Liver (tissue), 9 donors: ENCODE measurements around the gene DAPK2. TPM values are rescaled to one million over a fixed set of nuclear protein-coding genes. Genes with fewer than 3 reads are reported as not detected.

Source experiments
- DNase-seq: peaks from one replicate; pipeline ENCODE4 v3.0.0-alpha.2; 2017; ENCODE audit warnings: low spot score
- H3K27ac ChIP-seq, 2 donors: one replicate each; pipeline ENCODE4 v1.7.0; 2013; ENCODE audit warnings: inconsistent platforms in 2 of 2, low read length in 2 of 2, control low read depth in 1 of 2, low read depth in 1 of 2, mild to moderate bottlenecking in 1 of 2
- H3K27me3 ChIP-seq, 4 donors: one replicate each; pipeline versions ENCODE4 v1.6.1 to v1.7.0; 2013; ENCODE audit warnings: low read length in 3 of 4, inconsistent platforms in 1 of 4, mild to moderate bottlenecking in 1 of 4, moderate library complexity in 1 of 4; ENCODE audit not compliant: control insufficient read depth in 4 of 4, insufficient read depth in 4 of 4
- H3K36me3 ChIP-seq, 4 donors: one replicate each; pipeline versions ENCODE4 v1.6.1 to v1.7.0; 2013; ENCODE audit warnings: low read length in 3 of 4, mild to moderate bottlenecking in 3 of 4, low read depth in 1 of 4, moderate library complexity in 1 of 4; ENCODE audit not compliant: control insufficient read depth in 4 of 4, insufficient read depth in 3 of 4
- H3K4me1 ChIP-seq, 4 donors: one replicate each; pipeline versions ENCODE4 v1.6.1 to v1.7.0; 2013; ENCODE audit warnings: low read length in 3 of 4, mild to moderate bottlenecking in 3 of 4, moderate library complexity in 1 of 4; ENCODE audit not compliant: control insufficient read depth in 4 of 4, insufficient read depth in 4 of 4
- H3K4me3 ChIP-seq, 3 donors: one replicate each; pipeline versions ENCODE4 v1.6.1 to v1.7.0; 2013; ENCODE audit warnings: low read length in 3 of 3, control low read depth in 1 of 3, low read depth in 1 of 3, mild to moderate bottlenecking in 1 of 3
- H3K9ac ChIP-seq, 2 donors: one replicate each; pipeline ENCODE4 v1.7.0; 2013; ENCODE audit warnings: low read length in 2 of 2, mild to moderate bottlenecking in 2 of 2, moderate library complexity in 2 of 2, control low read depth in 1 of 2, low read depth in 1 of 2
- H3K9me3 ChIP-seq, 4 donors: one replicate each; pipeline versions ENCODE4 v1.6.1 to v1.7.0; 2013; ENCODE audit warnings: low read length in 3 of 4; ENCODE audit not compliant: control insufficient read depth in 4 of 4
- CTCF ChIP-seq: fragments of 150-350 bp; IDR thresholded peaks from 2 replicates; pipeline ENCODE4 v1.5.1; 2017; ENCODE audit warnings: improper control_type of control experiment, low read depth, low read length; ENCODE audit not compliant: missing input control
- EGR1 ChIP-seq, 2 donors: IDR thresholded peaks; 2 replicates each; pipeline ENCODE4 v1.6.1; 2016 to 2018; ENCODE audit warnings: antibody characterized with exemption in 2 of 2, low read depth in 2 of 2
- FOXA1 ChIP-seq: IDR thresholded peaks from 2 replicates; pipeline ENCODE4 v1.6.1; 2016; ENCODE audit warnings: antibody characterized with exemption
- FOXA2 ChIP-seq: IDR thresholded peaks from 2 replicates; pipeline ENCODE4 v1.6.1; 2016; ENCODE audit warnings: antibody characterized with exemption
- GABPA ChIP-seq, 2 donors: IDR thresholded peaks in 1 of 2; conservative IDR thresholded peaks in 1 of 2; 2 replicates each; pipeline ENCODE4 v1.6.1; 2016; ENCODE audit warnings: antibody characterized with exemption in 2 of 2, mild to moderate bottlenecking in 1 of 2, moderate library complexity in 1 of 2
- HNF4A ChIP-seq, 2 donors: conservative IDR thresholded peaks; 2 replicates each; pipeline ENCODE4 v1.6.1; 2016; ENCODE audit warnings: antibody characterized with exemption in 2 of 2, mild to moderate bottlenecking in 2 of 2
- HNF4G ChIP-seq: IDR thresholded peaks from 2 replicates; pipeline ENCODE4 v1.6.1; 2016; ENCODE audit warnings: antibody characterized with exemption
- JUND ChIP-seq, 2 donors: IDR thresholded peaks; 2 replicates each; pipeline ENCODE4 v1.6.1; 2016; ENCODE audit warnings: antibody characterized with exemption in 2 of 2
- MAX ChIP-seq: IDR thresholded peaks from 2 replicates; pipeline ENCODE4 v1.6.1; 2016; ENCODE audit warnings: antibody characterized with exemption
- NR2F2 ChIP-seq: IDR thresholded peaks from 2 replicates; pipeline ENCODE4 v1.6.1; 2016; ENCODE audit warnings: antibody characterized with exemption
- RAD21 ChIP-seq, 2 donors: IDR thresholded peaks; 2 replicates each; pipeline ENCODE4 v1.6.1; 2016; ENCODE audit warnings: antibody characterized with exemption in 2 of 2, mild to moderate bottlenecking in 2 of 2
- RXRA ChIP-seq, 2 donors: IDR thresholded peaks; 2 replicates each; pipeline ENCODE4 v1.6.1; 2017 to 2018; ENCODE audit warnings: antibody characterized with exemption in 2 of 2, mild to moderate bottlenecking in 1 of 2
- SP1 ChIP-seq: IDR thresholded peaks from 2 replicates; pipeline ENCODE4 v1.6.1; 2018; ENCODE audit warnings: antibody characterized with exemption, mild to moderate bottlenecking
- TAF1 ChIP-seq: conservative IDR thresholded peaks from 2 replicates; pipeline ENCODE4 v1.6.1; 2016; ENCODE audit warnings: antibody characterized with exemption, mild to moderate bottlenecking
- YY1 ChIP-seq: IDR thresholded peaks from 2 replicates; pipeline ENCODE4 v1.6.1; 2016; ENCODE audit warnings: antibody characterized with exemption, mild to moderate bottlenecking
- WGBS: extraction: QIAGEN DNeasy Blood & Tissue Kit; methylation state at CpG from one replicate; pipeline ENCODE4 v1.1.7; 2013; 5-methylcytosine and 5-hydroxymethylcytosine counted together
- polyA plus RNA-seq, 2 donors: library from polyadenylated mRNA; stranded (reverse) in 1 of 2; unstranded in 1 of 2; fragments of 200-250 nt in 1 of 2; fragments of >200 nt in 1 of 2; fragmentation: Nextera tagmentation in 1 of 2; extraction: Ambion mirVana in 1 of 2; gene quantifications; one replicate each; pipeline versions ENCODE4 v1.2.1 to v1.2.3, GENCODE V29; 2013 to 2015
- total RNA-seq, 2 donors: library from RNA; depleted of rRNA; stranded (reverse); fragments of >200 nt; gene quantifications; one replicate each; pipeline ENCODE4 v1.2.3, GENCODE V29; 2014
- TF ChIP-seq, protein P1 (sequence below): IDR thresholded peaks from 2 replicates; pipeline ENCODE4 v1.6.1; 2016; ENCODE audit warnings: antibody characterized with exemption
- TF ChIP-seq, protein P2 (sequence below): IDR thresholded peaks from 2 replicates; pipeline ENCODE4 v1.6.1; 2016; ENCODE audit warnings: antibody characterized with exemption
- TF ChIP-seq, protein P3 (sequence below): IDR thresholded peaks from 2 replicates; pipeline ENCODE4 v1.6.1; 2016; ENCODE audit warnings: antibody characterized with exemption, mild to moderate bottlenecking
- donor health status: healthy.
- donor health status: healthy.
- donor health status: healthy.
- donor health status: healthy.
- donor health status: healthy.

DAPK2 gene
- total and polyA plus RNA-seq, 4 donors = 1.0 to 3.6 (median 1.1) TPM

- no peaks in the 10 kb centered on the region for H3K27me3 ChIP-seq
- H3K9ac ChIP-seq = peak within 1 kb of the TSS; percentile 86 to 95
- H3K9me3 ChIP-seq = no peaks in the 10 kb centered on the region
- WGBS = under 1% methylated on average over 41 of the region's 41 CpGs
- peak within 1 kb of the TSS; percentile 79 to 93 for H3K27ac ChIP-seq
- H3K4me1 ChIP-seq = peaks cover 9 to 59% (median 52%) of the 10 kb centered on the region in 4 donors
- peak within 1 kb of the TSS; percentile 79 to 92 (median 81) for H3K4me3 ChIP-seq
- peaks cover 0 to under 1% (median 0%) of the 10 kb centered on the region in 4 donors for H3K36me3 ChIP-seq
- DNase-seq = peak; percentile 94
- TF ChIP-seq JUND (IDR thresholded peaks at IDR 0.05) (peak; percentile 49 to 54), NR2F2 (peak; percentile 54), YY1 (peak; percentile 84), FOXA2 (peak; percentile 25), RXRA (IDR thresholded peaks at IDR 0.05) (peak; percentile 59 to 69), SP1 (peak; percentile 77), TAF1 (peak; percentile 92), CTCF (no peak), HNF4G (peak; percentile 6), GABPA (IDR thresholded peaks at IDR 0.05 in 1 of 2, conservative IDR thresholded peaks at IDR 0.05 in 1 of 2) (peak; percentile 87 to 92), EGR1 (IDR thresholded peaks at IDR 0.05; ENCODE audit: low read depth in 2 of 2) (peak in 1 of 2 donors; percentile 32), HNF4A (conservative IDR thresholded peaks at IDR 0.05) (peak; percentile 48 to 57), RAD21 (IDR thresholded peaks at IDR 0.05) (no peak), FOXA1 (no peak), MAX (peak; percentile 61)
- TF ChIP-seq, protein P1, sequence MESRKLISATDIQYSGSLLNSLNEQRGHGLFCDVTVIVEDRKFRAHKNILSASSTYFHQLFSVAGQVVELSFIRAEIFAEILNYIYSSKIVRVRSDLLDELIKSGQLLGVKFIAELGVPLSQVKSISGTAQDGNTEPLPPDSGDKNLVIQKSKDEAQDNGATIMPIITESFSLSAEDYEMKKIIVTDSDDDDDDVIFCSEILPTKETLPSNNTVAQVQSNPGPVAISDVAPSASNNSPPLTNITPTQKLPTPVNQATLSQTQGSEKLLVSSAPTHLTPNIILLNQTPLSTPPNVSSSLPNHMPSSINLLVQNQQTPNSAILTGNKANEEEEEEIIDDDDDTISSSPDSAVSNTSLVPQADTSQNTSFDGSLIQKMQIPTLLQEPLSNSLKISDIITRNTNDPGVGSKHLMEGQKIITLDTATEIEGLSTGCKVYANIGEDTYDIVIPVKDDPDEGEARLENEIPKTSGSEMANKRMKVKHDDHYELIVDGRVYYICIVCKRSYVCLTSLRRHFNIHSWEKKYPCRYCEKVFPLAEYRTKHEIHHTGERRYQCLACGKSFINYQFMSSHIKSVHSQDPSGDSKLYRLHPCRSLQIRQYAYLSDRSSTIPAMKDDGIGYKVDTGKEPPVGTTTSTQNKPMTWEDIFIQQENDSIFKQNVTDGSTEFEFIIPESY = peak; percentile 94
- TF ChIP-seq, protein P2, sequence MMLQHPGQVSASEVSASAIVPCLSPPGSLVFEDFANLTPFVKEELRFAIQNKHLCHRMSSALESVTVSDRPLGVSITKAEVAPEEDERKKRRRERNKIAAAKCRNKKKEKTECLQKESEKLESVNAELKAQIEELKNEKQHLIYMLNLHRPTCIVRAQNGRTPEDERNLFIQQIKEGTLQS = peak; percentile 8
- TF ChIP-seq, protein P3, sequence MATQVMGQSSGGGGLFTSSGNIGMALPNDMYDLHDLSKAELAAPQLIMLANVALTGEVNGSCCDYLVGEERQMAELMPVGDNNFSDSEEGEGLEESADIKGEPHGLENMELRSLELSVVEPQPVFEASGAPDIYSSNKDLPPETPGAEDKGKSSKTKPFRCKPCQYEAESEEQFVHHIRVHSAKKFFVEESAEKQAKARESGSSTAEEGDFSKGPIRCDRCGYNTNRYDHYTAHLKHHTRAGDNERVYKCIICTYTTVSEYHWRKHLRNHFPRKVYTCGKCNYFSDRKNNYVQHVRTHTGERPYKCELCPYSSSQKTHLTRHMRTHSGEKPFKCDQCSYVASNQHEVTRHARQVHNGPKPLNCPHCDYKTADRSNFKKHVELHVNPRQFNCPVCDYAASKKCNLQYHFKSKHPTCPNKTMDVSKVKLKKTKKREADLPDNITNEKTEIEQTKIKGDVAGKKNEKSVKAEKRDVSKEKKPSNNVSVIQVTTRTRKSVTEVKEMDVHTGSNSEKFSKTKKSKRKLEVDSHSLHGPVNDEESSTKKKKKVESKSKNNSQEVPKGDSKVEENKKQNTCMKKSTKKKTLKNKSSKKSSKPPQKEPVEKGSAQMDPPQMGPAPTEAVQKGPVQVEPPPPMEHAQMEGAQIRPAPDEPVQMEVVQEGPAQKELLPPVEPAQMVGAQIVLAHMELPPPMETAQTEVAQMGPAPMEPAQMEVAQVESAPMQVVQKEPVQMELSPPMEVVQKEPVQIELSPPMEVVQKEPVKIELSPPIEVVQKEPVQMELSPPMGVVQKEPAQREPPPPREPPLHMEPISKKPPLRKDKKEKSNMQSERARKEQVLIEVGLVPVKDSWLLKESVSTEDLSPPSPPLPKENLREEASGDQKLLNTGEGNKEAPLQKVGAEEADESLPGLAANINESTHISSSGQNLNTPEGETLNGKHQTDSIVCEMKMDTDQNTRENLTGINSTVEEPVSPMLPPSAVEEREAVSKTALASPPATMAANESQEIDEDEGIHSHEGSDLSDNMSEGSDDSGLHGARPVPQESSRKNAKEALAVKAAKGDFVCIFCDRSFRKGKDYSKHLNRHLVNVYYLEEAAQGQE = peak; percentile 76
These were observed 47.5 kb upstream of the DAPK2 start, which contains the start of gene CIAO2A for GRCh38 chr15:64093627-64094417. CIAO2A (minus strand) TSS chr15:64093838; CDS start chr15:64093768, 70 bp downstream.
